Amniotic stem cell (primary cell): ENCODE measurements around the gene SH3BP2.

Experiments
- DNase-seq: peaks from one replicate; lab custom pipeline; 2025; lab: John Stamatoyannopoulos, UW

SH3BP2 gene

DNA sequence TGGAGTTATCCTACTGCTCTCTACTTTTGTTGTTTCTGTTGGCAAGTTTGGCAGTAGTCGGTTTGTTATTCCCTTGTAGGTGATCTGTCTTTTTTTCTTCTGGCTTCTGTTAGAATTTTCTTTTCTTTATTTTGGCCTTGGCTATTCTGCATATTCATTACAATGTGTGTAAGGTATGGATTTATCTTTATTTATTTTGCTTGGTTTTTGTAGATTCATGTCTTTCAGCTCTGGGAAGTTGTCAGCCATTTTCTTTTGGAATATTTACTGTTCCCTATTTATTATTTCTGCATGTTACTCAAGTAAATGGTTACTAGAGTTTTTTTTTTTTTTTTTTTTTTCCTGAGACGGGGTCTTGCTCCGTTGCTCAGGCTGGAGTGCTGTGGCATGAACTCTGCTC is 63.4 kb downstream of the SH3BP2 start:
- DNase-seq: no peak

GRCh38 chr4:2857349-2857927 is 64.6 kb downstream of the SH3BP2 start:
- no peak for DNase-seq

DNA sequence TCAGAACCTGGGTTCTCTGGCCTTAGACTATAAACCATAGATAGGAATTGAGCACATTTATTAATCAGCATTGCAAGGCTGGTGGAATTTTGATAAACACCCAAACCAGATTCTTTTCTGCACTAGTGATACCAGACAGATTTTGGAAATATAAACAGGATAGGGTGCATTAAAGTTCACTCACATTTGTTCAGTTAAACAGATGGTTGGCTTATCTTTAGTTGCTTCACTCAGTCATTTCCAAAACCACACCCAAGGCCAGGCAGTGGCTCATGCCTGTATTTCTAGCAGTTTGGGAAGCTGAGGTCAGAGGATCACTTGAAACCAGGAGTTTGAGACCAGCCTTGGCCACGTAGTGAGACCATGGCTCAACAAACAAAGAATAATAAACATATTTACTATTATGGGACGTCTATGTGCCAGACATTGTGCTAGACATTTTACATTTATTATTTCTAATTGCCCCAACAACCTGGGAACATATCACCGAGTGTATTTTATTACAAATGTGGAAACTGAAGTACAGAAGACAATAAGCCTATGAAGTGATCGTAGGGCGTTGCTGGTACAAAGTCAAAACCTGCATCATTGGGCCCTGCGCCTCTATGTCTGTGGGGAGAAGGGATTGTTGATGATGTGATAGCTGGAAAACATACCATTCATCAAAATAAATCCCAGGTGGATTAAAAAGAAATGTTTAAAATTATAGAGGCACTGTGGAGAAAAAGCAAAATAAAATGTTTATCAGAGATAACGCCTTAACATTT is 65.7 kb downstream of the SH3BP2 start:
- DNase-seq: no peak

DNA sequence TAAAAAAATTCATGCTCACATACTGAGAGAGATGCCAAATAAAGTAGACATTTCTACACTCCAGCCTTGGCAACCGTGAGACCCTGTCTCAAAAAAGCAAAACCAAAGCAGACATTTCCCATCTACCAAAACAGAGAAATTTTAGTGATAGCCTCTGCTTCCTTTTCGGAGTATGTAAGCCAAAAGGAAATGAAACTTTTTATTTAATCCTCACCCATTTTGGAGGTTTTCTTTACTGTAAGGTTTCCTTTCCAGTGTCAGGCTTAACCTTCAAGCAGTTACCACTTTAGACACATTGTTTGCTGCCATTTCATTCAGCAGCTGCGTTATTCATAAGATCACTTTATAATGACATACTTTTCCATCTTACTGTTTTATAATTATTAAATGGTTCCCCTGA is 66.6 kb downstream of the SH3BP2 start:
- DNase-seq: no peak

GRCh38 chr4:2860391-2861348 is 67.8 kb downstream of the SH3BP2 start:
- DNase-seq: no peak

GRCh38 chr4:2861631-2862436 is 68.9 kb downstream of the SH3BP2 start:
- no peak for DNase-seq

DNA sequence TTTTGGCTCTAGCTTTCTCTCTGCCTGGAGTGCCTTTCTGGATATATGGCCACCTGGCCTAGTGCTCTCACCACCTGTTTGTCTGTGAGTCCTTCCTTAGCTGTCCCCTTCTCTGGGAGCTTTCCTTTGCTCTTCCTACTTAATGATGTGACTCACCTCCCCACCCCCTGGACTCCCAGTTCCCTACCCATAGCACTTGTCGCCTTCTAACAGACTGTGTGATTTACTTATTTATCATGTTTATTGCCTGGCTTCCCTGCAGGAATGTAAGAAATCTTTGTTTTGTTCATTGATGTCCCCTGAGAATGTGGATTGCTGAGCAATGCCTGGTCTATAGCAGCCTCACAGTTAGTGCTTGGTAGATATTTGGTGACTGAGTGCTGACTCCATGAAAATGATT is 69.6 kb downstream of the SH3BP2 start:
- DNase-seq: no peak

DNA sequence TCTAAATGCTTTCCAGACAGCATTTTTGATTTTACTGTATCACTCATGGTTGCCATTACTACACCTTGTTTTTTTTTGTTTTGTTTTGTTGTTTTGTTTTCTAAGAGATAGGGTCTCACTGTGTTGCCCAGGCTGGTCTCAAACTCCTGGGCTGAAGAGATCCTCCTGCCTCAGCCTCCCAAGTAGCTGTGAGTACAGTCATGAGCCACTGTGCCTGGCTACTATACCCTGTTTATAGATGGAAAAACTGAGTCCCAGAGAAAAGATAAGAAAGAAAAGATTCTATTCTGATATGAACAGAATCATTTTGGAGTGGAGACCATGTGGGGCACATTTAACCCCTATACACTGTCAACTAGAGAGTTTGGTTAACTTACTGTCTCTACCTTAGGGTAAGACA is 70.8 kb downstream of the SH3BP2 start:
- DNase-seq: no peak

- no peak for DNase-seq
Observed at GRCh38 chr4:2865196-2865780, 72.4 kb downstream of the SH3BP2 start.

- no peak for DNase-seq
Observed at GRCh38 chr4:2866160-2866861, 73.4 kb downstream of the SH3BP2 start.

GRCh38 chr4:2866891-2867290 is 74.0 kb downstream of the SH3BP2 start:
- no peak for DNase-seq

- DNase-seq: no peak
Observed at GRCh38 chr4:2867758-2868491, 75.0 kb downstream of the SH3BP2 start.

DNA sequence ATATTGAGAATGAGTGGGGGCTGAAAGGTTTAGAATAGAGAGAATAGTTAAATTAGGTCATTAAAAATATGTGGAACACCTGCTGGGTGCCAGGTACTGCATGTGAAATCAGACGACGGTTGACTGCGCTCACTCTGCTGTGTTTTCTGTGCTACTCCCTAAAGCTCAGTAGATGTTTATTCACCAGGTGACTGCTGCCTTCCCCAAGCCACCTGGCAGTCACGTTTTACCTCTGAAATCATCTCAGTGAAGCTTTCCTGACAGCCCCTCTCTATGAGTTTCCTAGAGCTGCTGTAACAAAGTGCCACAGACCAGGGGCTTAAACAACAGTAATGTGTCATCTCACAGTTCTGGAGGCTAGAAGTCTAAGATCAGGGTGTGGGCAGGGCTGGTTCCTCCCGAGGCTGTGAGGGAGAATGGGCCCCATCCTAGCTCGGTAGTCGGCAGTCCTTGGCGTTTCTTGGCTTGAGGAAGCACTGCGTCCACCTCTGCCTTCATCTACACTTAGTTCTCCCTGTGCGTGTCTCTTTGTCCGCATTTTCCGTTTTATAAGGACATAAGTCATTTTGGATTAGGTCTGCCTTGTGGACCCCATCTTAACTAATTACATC is 76.1 kb downstream of the SH3BP2 start:
- no peak for DNase-seq

GRCh38 chr4:2869659-2870058 is 76.8 kb downstream of the SH3BP2 start:
- DNase-seq: no peak

DNA sequence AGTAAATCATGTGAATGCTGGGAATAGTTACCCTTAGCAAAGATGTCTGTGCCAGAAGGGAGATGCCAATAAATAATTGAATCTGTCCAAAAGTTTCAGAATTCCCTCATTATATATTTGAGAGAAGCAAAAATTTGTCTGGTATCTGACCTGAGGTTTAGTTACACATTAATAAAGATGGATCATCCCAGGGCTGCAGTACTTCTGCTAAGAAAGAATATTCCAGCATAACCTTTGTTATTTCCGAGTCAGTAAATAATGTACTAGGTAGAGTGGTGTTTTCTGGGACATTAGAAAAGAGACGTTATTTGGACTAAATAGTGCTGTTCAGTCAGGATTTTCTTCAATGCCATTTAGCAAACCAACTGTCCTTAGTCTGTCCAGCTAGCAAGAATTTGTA is 77.2 kb downstream of the SH3BP2 start:
- DNase-seq: no peak

- DNase-seq: no peak
Observed at GRCh38 chr4:2871466-2871865, 78.6 kb downstream of the SH3BP2 start.

- DNase-seq: no peak
Observed at GRCh38 chr4:2871911-2872310, 79.0 kb downstream of the SH3BP2 start.

- DNase-seq: no peak
Observed at GRCh38 chr4:2873329-2873728, 80.4 kb downstream of the SH3BP2 start.

DNA sequence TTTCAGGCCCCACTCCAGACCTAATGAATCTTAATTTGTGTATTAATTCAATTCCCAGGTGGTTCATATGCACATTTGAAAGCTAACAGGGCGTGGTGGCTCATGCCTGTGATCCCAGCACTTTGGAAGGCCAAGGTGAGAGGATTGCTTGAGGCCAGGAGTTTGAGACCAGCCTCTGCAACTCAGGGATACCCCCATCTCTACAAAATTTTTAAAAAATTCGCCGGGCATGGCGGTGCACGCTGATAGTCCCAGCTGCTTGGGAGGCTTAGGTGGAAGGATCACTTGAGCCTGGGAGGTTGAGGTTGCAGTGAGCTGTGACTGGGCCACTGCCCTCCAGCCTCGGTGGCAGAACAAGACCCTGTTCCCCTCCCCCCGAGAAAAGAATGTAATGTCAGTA is 82.0 kb downstream of the SH3BP2 start:
- no peak for DNase-seq

DNA sequence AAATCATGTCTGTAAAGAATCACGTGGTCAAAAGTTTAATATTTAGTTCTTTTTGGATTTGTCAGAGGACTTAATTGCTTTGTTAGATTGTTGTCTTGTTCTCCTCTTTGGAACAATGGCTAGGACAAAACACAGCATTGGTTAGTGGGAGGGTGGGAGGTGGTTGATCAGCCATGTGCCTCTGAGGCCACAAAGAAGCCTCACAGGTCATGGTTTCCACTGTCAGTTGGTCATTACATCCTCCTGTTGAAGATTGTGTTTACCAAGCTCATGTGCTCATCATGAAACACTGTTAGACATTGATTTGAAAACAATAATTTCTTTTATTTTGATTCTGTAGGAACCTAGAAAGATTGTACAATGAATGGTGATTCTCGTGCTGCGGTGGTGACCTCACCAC is 82.7 kb downstream of the SH3BP2 start:
- DNase-seq: no peak
